Caco-2 (cell line): Measurements from ENCODE around the gene SCML2. TPM values are rescaled to one million over a fixed set of nuclear protein-coding genes. Genes with fewer than 3 reads are reported as not detected.

Source experiments
- BruUV-seq: library from RNA; stranded (reverse); fragments of 400-500 nt; replicated peaks from 2 replicates; lab custom pipeline; 2021; lab: Mats Ljungman, UMichigan
- CTCF ChIA-PET: fragments of 300-600 bp; sonication (Branson Sonifier 250); formaldehyde crosslinking; loops from one replicate; lab custom pipeline; 2022; ENCODE audit warnings: antibody characterized with exemption; lab: Charles Lee
- POLR2A ChIA-PET: fragments of 300-600 bp; sonication (Branson Sonifier 250); formaldehyde crosslinking; loops from one replicate; lab custom pipeline; 2022; ENCODE audit warnings: antibody characterized with exemption; lab: Charles Lee
- DNase-seq, 2 experiments: peaks; one replicate each; pipeline versions ENCODE4 v3.0.0 to v3.0.0-alpha.2; 2020 to 2022
- H3K27me3 ChIP-seq: replicated peaks from 2 replicates; pipeline ENCODE4 v1.6.0; 2011; ENCODE audit warnings: low read length; ENCODE audit not compliant: control insufficient read depth, insufficient read depth
- H3K36me3 ChIP-seq: 2 replicates; pipeline ENCODE4 v1.5.1; 2011; ENCODE audit warnings: low read length; ENCODE audit not compliant: control insufficient read depth, insufficient read depth
- H3K4me1 ChIP-seq: fragments of 250-450 bp; sonication (Bioruptor Pico); 2 replicates; pipeline ENCODE4 v1.5.1; 2020; ENCODE audit warnings: mild to moderate bottlenecking
- H3K4me3 ChIP-seq: 2 replicates; pipeline ENCODE4 v1.5.1; 2011; ENCODE audit warnings: low read depth, mild to moderate bottlenecking, control low read depth, low read length
- H3K9me3 ChIP-seq: fragments of 250-450 bp; sonication (Bioruptor Pico); 2 replicates; pipeline ENCODE4 v1.5.1; 2020; ENCODE audit warnings: mild to moderate bottlenecking, moderate library complexity
- H3K27ac Mint-ChIP-seq: one replicate; pipeline ENCODE4 v1.8.0; 2022; ENCODE audit warnings: mixed read lengths; ENCODE audit not compliant: unreplicated experiment
- H3K27me3 Mint-ChIP-seq: one replicate; pipeline ENCODE4 v1.8.0; 2022; ENCODE audit warnings: mixed read lengths; ENCODE audit not compliant: insufficient read depth, unreplicated experiment
- H3K36me3 Mint-ChIP-seq: one replicate; pipeline ENCODE4 v1.8.0; 2022; ENCODE audit warnings: mild to moderate bottlenecking, mixed read lengths; ENCODE audit not compliant: insufficient read depth, unreplicated experiment
- H3K4me1 Mint-ChIP-seq: one replicate; pipeline ENCODE4 v1.8.0; 2022; ENCODE audit warnings: low read depth, mixed read lengths; ENCODE audit not compliant: unreplicated experiment
- H3K4me3 Mint-ChIP-seq: one replicate; pipeline ENCODE4 v1.8.0; 2022; ENCODE audit warnings: mild to moderate bottlenecking, moderate library complexity, mixed read lengths; ENCODE audit not compliant: unreplicated experiment
- H3K9me3 Mint-ChIP-seq: one replicate; pipeline ENCODE4 v1.8.0; 2022; ENCODE audit warnings: mixed read lengths; ENCODE audit not compliant: unreplicated experiment
- intact Hi-C: fragments of 100-400 bp; cut with micrococcal nuclease; formaldehyde crosslinking; loops from one replicate; pipeline ENCODE4 v1.10.0; 2022; ENCODE audit not compliant: unreplicated experiment
- total RNA-seq: library from RNA; stranded (reverse); gene quantifications from 2 replicates; pipeline ENCODE4 v1.2.3, GENCODE V29; 2022
- TF ChIP-seq, protein P1 (sequence below), 2 experiments: fragments of 200-600 bp in 1 of 2; IDR thresholded peaks; 1 replicate in 1 of 2; 2 replicates in 1 of 2; pipeline versions ENCODE4 v1.5.1 to v1.8.0; 2011 to 2022; ENCODE audit warnings: antibody characterized with exemption in 1 of 2, control low read depth in 1 of 2, inconsistent platforms in 1 of 2, low read depth in 1 of 2, low read length in 1 of 2, mild to moderate bottlenecking in 1 of 2, moderate library complexity in 1 of 2; ENCODE audit not compliant: insufficient read depth in 1 of 2, severe bottlenecking in 1 of 2, unreplicated experiment in 1 of 2

The SCML2 gene
- total RNA-seq, 1 experiment from 2014 or later, result 13.8 TPM

DNA sequence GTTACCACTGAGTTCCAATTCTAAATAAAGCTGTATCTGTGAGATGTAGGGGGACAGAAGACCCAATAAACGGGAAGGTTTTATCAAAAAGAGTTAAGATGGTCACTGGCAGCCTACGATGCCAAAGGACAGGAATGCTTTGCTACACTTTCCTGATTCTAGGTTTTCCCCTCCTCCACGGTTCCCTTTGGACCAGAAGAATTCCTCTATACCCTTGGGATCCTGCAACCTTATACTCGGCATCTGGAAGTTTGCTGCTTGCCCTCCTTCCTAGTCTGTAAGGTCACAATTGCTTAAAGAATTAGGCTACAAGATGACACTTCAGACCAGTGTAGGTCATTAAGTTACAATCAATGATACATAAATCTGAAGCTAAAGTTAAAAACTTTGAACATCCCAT lies 64.3 kb downstream of the SCML2 start:
- Histone ChIP-seq H3K9me3 (no peaks in the 10 kb centered on the region), H3K4me3 (no peak overlapping the region), H3K4me1 (no peaks in the 10 kb centered on the region), H3K27me3 (no peaks in the 10 kb centered on the region), H3K36me3 (no peaks in the 10 kb centered on the region)
- Mint-ChIP-seq H3K27me3 (no peaks in the 10 kb centered on the region), H3K4me1 (no peaks in the 10 kb centered on the region), H3K9me3 (no peaks in the 10 kb centered on the region), H3K4me3 (no peak overlapping the region), H3K27ac (no peak overlapping the region), H3K36me3 (no peaks in the 10 kb centered on the region)
- DNase-seq, result no peak
- ChIA-PET POLR2A (no interaction called here), CTCF (no interaction called here)
- no TSS peak for BruUV-seq
- TF ChIP-seq, protein P1, sequence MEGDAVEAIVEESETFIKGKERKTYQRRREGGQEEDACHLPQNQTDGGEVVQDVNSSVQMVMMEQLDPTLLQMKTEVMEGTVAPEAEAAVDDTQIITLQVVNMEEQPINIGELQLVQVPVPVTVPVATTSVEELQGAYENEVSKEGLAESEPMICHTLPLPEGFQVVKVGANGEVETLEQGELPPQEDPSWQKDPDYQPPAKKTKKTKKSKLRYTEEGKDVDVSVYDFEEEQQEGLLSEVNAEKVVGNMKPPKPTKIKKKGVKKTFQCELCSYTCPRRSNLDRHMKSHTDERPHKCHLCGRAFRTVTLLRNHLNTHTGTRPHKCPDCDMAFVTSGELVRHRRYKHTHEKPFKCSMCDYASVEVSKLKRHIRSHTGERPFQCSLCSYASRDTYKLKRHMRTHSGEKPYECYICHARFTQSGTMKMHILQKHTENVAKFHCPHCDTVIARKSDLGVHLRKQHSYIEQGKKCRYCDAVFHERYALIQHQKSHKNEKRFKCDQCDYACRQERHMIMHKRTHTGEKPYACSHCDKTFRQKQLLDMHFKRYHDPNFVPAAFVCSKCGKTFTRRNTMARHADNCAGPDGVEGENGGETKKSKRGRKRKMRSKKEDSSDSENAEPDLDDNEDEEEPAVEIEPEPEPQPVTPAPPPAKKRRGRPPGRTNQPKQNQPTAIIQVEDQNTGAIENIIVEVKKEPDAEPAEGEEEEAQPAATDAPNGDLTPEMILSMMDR (IDR thresholded peaks at IDR 0.05; ENCODE audit: insufficient read depth in 1 of 2, low read depth in 1 of 2, low read length in 1 of 2, severe bottlenecking in 1 of 2, unreplicated experiment in 1 of 2), result no peak
- intact Hi-C loops, result no loop called here

DNA sequence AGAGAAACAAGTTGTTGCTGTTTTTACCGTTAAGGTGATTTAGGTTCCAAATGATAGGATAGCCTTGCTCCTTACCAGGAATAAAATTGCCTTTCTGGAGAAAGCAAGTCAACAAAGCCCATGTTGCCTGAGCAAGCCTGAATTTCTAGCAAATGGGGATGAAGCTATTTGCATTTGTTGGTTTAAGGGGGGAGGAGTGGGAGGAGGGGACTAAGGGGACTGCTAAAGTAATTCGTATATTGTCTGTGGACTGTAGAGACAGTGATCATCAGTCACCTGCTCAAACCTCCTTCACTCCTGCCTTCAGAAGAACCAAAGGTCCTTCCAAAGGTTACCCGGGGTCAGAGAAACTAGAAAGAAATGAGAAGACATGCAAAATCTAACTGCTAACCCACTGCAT lies 65.8 kb downstream of the SCML2 start:
- H3K36me3 ChIP-seq, result no peaks in the 10 kb centered on the region
- intact Hi-C loops, result no loop called here
- no peak overlapping the region for H3K4me3 ChIP-seq
- TF ChIP-seq, protein P1 (IDR thresholded peaks at IDR 0.05; ENCODE audit: insufficient read depth in 1 of 2, low read depth in 1 of 2, low read length in 1 of 2, severe bottlenecking in 1 of 2, unreplicated experiment in 1 of 2), result no peak
- Mint-ChIP-seq H3K4me1 (no peaks in the 10 kb centered on the region), H3K4me3 (no peak overlapping the region), H3K27ac (no peak overlapping the region), H3K27me3 (no peaks in the 10 kb centered on the region), H3K9me3 (no peaks in the 10 kb centered on the region), H3K36me3 (no peaks in the 10 kb centered on the region)
- no peaks in the 10 kb centered on the region for H3K9me3 ChIP-seq
- H3K4me1 ChIP-seq, result no peaks in the 10 kb centered on the region
- peak in 1 of 2 experiments; percentile 6 for DNase-seq
- no TSS peak for BruUV-seq
- ChIA-PET CTCF (no interaction called here), POLR2A (no interaction called here)
- no peaks in the 10 kb centered on the region for H3K27me3 ChIP-seq

DNA sequence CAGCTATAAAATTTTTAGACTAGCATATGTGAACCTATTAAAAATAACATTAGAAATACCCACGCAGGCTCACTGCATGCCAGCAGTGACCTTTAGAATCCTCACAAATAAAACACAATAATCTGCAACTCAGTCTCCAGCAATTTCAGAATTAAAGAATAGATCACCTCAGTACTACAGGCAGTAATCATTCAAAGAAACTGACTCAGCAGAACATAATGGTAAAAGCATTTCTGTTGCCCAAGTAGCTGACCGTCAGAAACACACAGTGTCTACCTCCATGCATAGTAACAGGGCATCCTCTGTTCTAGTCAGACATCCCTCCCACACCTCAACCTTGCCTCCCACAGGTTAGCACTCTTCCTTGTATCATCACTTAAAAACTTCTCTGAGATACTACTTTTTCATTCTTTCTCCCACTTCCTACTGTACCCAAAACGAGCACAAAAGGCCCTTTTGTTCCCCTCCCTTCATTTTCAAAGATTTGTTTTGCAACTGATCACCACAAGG lies 68.1 kb downstream of the SCML2 start:
- H3K4me3 Mint-ChIP-seq, result no peak overlapping the region
- no peaks in the 10 kb centered on the region for H3K4me1 Mint-ChIP-seq
- no peaks in the 10 kb centered on the region for H3K27me3 Mint-ChIP-seq
- TF ChIP-seq, protein P1 (IDR thresholded peaks at IDR 0.05; ENCODE audit: insufficient read depth in 1 of 2, low read depth in 1 of 2, low read length in 1 of 2, severe bottlenecking in 1 of 2, unreplicated experiment in 1 of 2), result no peak
- POLR2A ChIA-PET, result no interaction called here
- Histone ChIP-seq H3K4me3 (no peak overlapping the region), H3K4me1 (no peaks in the 10 kb centered on the region), H3K9me3 (no peaks in the 10 kb centered on the region), H3K27me3 (no peaks in the 10 kb centered on the region), H3K36me3 (no peaks in the 10 kb centered on the region)
- intact Hi-C loops, result no loop called here
- no peaks in the 10 kb centered on the region for H3K36me3 Mint-ChIP-seq
- no TSS peak for BruUV-seq
- no peaks in the 10 kb centered on the region for H3K9me3 Mint-ChIP-seq
- H3K27ac Mint-ChIP-seq, result no peak overlapping the region
- no peak for DNase-seq
- CTCF ChIA-PET, result no interaction called here
